ENCODE data around the gene MAPK4.
"Not testable (repeated sequence)": the region's sequence is repeated elsewhere in the genome, so short reads cannot be mapped to it uniquely, and the experiment has no call there.

The MAPK4 gene

DNA sequence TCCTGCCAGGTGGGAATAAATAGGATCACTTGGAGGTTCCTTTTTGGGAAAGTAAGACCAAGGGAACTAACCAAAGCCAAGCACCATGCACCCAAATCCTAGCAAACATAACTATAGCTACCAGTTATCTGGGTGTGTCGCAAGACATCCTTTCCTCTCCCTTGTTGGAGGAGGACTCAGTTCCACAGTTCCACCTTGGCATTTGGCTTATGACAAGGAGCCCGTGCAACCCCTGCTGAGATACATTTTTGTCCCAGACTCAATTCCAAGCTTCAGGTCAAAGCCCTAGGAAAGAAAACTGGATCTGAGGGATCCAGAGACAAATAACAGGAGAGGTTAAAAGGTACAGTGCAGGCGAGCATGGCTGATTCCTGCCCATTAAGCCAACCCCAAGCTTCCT lies 219.1 kb downstream of the MAPK4 start:
- DNase-seq = not testable (repeated sequence)

All from stimulated activated CD4-positive, alpha-beta T cell treated with anti-CD3 and anti-CD28 coated beads, Interleukin-1b, Interleukin-23, amount 100 ng/mL, for 48 hours (primary cell).